ENCODE results near the gene MYOCD. TPM values are rescaled to one million over a fixed set of nuclear protein-coding genes. Genes with fewer than 3 reads are reported as not detected.

The MYOCD gene
- total and polyA plus RNA-seq, 8 donors, result 1.4 to 61.4 (median 14.0) TPM

GRCh38 chr17:12769981-12770380 is 104.3 kb downstream of the MYOCD start:
- Histone ChIP-seq H3K27ac (no peak overlapping the region), H3K27me3 (no peaks in the 10 kb centered on the region), H3K4me1 (no peaks in the 10 kb centered on the region), H3K36me3 (no peaks in the 10 kb centered on the region), H3K9me3 (no peaks in the 10 kb centered on the region), H3K4me3 (no peak overlapping the region)
- no peak for DNase-seq
- intact Hi-C loops (cut with DNase I; ENCODE audit: low total_unique reads), result no loop called here
- TF ChIP-seq POLR2AphosphoS5 (IDR thresholded peaks at IDR 0.05) (no peak), EP300 (IDR thresholded peaks at IDR 0.05) (no peak), POLR2A (IDR thresholded peaks at IDR 0.05) (no peak), CTCF (IDR thresholded peaks at IDR 0.05) (no peak)
- 91 to 97% (median 94%) methylated on average over 6 of the region's 6 CpGs for WGBS, 5 donors

GRCh38 chr17:12773153-12773552 is 107.5 kb downstream of the MYOCD start:
- H3K4me1 ChIP-seq, result no peaks in the 10 kb centered on the region
- TF ChIP-seq EP300 (IDR thresholded peaks at IDR 0.05), result no peak
- no peak for TF ChIP-seq POLR2A (IDR thresholded peaks at IDR 0.05)
- no peak for TF ChIP-seq POLR2AphosphoS5 (IDR thresholded peaks at IDR 0.05)
- no peak for TF ChIP-seq CTCF (IDR thresholded peaks at IDR 0.05)
- intact Hi-C loops (cut with DNase I; ENCODE audit: low total_unique reads), result no loop called here
- no peak overlapping the region for H3K27ac ChIP-seq
- no peak for DNase-seq
- H3K36me3 ChIP-seq, result no peaks in the 10 kb centered on the region
- H3K4me3 ChIP-seq, result no peak overlapping the region
- no peaks in the 10 kb centered on the region for H3K9me3 ChIP-seq
- WGBS, 5 donors, result 82 to 91% (median 84%) methylated on average over 1 of the region's 1 CpG
- no peaks in the 10 kb centered on the region for H3K27me3 ChIP-seq

GRCh38 chr17:12789075-12789480 is 123.4 kb downstream of the MYOCD start:
- TF ChIP-seq POLR2AphosphoS5 (IDR thresholded peaks at IDR 0.05), result no peak
- TF ChIP-seq POLR2A (IDR thresholded peaks at IDR 0.05), result no peak
- TF ChIP-seq CTCF (IDR thresholded peaks at IDR 0.05), result no peak
- TF ChIP-seq EP300 (IDR thresholded peaks at IDR 0.05), result no peak
- Histone ChIP-seq H3K27ac (peak overlapping the region; percentile 72 to 86 (median 81)), H3K4me3 (peak overlapping the region; percentile 71 to 92 (median 84)), H3K36me3 (no peaks in the 10 kb centered on the region), H3K27me3 (peaks cover 0 to 46% (median 0%) of the 10 kb centered on the region in 3 donors), H3K4me1 (peaks cover 0 to 22% (median 16%) of the 10 kb centered on the region in 4 donors), H3K9me3 (no peaks in the 10 kb centered on the region)
- intact Hi-C loops (cut with DNase I; ENCODE audit: low total_unique reads), result no loop called here
- DNase-seq, result peak in 1 of 2 donors; percentile 5
- 1% methylated on average over 14 to 16 of the region's 16 CpGs for WGBS, 5 donors

GRCh38 chr17:12789481-12790248 is 124.0 kb downstream of the MYOCD start, which contains the start of gene ARHGAP44:
Gene ARHGAP44, plus strand, starts transcription at chr17:12789498. Its CDS starts 341 bp downstream, at chr17:12789839.
- H3K36me3 ChIP-seq, result no peaks in the 10 kb centered on the region
- 1 to 2% (median 1%) methylated on average over 25 to 82 of the region's 86 CpGs for WGBS, 5 donors
- TF ChIP-seq POLR2A (IDR thresholded peaks at IDR 0.05) (no peak), POLR2AphosphoS5 (IDR thresholded peaks at IDR 0.05) (peak in 2 of 3 donors; percentile 25 to 58), EP300 (IDR thresholded peaks at IDR 0.05) (no peak), CTCF (IDR thresholded peaks at IDR 0.05) (no peak)
- intact Hi-C loops (cut with DNase I; ENCODE audit: low total_unique reads), result no loop called here
- H3K27me3 ChIP-seq, result peaks cover 0 to 43% (median 0%) of the 10 kb centered on the region in 3 donors
- H3K27ac ChIP-seq, result peak within 1 kb of the TSS; percentile 72 to 86 (median 81)
- DNase-seq, result peak; percentile 73 to 90
- H3K9me3 ChIP-seq, result no peaks in the 10 kb centered on the region
- peaks cover 0 to 22% (median 16%) of the 10 kb centered on the region in 4 donors for H3K4me1 ChIP-seq
- peak within 1 kb of the TSS; percentile 71 to 92 (median 84) for H3K4me3 ChIP-seq

Measured in stomach (tissue), 9 donors.